Measurements from ENCODE around the gene CWC25. TPM values are rescaled to one million over a fixed set of nuclear protein-coding genes. Genes with fewer than 3 reads are reported as not detected.

The CWC25 gene
- total and polyA plus RNA-seq, 2 of the 13 experiments (the other 11 are each of a cell fraction or from before 2014, with no cell fraction given), result 15.6 to 22.7 TPM

GRCh38 chr17:38872671-38873385 is 47.7 kb upstream of the CWC25 start (continued):
- peak; percentile 67; the same call in 1 of the 2 replicates for TF ChIP-seq ZNF574 (CRISPR knock-in tag; IDR thresholded peaks at IDR 0.05)
- TF ChIP-seq NCOA5 (CRISPR knock-in tag; IDR thresholded peaks at IDR 0.05), result no peak
- TF ChIP-seq ZNF841 (CRISPR knock-in tag; IDR thresholded peaks at IDR 0.05; ENCODE audit: borderline replicate concordance), result no peak
- TF ChIP-seq KDM6A (CRISPR knock-in tag; IDR thresholded peaks at IDR 0.05; ENCODE audit: low read depth), result peak; percentile 58; the same call in 1 of the 2 replicates
- TF ChIP-seq, protein P1, sequence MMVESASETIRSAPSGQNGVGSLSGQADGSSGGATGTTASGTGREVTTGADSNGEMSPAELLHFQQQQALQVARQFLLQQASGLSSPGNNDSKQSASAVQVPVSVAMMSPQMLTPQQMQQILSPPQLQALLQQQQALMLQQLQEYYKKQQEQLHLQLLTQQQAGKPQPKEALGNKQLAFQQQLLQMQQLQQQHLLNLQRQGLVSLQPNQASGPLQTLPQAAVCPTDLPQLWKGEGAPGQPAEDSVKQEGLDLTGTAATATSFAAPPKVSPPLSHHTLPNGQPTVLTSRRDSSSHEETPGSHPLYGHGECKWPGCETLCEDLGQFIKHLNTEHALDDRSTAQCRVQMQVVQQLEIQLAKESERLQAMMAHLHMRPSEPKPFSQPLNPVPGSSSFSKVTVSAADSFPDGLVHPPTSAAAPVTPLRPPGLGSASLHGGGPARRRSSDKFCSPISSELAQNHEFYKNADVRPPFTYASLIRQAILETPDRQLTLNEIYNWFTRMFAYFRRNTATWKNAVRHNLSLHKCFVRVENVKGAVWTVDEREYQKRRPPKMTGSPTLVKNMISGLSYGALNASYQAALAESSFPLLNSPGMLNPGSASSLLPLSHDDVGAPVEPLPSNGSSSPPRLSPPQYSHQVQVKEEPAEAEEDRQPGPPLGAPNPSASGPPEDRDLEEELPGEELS (CRISPR knock-in tag; IDR thresholded peaks at IDR 0.05), result peak; percentile 82
- no peak for TF ChIP-seq TBP (CRISPR knock-in tag; IDR thresholded peaks at IDR 0.05)
- no peak for TF ChIP-seq RAD51 (IDR thresholded peaks at IDR 0.05; ENCODE audit: borderline replicate concordance)
- 0 out of 2 replicates have a peak, but pooled peaks have one; percentile 29 for TF ChIP-seq CHD2 (IDR thresholded peaks at IDR 0.05; ENCODE audit: low read depth, low read length)
- TF ChIP-seq ZMYM3 (CRISPR knock-in tag; IDR thresholded peaks at IDR 0.05), result peak; percentile 87; the same call in 1 of the 2 replicates
- TF ChIP-seq, protein P2, sequence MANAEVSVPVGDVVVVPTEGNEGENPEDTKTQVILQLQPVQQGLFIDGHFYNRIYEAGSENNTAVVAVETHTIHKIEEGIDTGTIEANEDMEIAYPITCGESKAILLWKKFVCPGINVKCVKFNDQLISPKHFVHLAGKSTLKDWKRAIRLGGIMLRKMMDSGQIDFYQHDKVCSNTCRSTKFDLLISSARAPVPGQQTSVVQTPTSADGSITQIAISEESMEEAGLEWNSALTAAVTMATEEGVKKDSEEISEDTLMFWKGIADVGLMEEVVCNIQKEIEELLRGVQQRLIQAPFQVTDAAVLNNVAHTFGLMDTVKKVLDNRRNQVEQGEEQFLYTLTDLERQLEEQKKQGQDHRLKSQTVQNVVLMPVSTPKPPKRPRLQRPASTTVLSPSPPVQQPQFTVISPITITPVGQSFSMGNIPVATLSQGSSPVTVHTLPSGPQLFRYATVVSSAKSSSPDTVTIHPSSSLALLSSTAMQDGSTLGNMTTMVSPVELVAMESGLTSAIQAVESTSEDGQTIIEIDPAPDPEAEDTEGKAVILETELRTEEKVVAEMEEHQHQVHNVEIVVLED (CRISPR knock-in tag; IDR thresholded peaks at IDR 0.05; ENCODE audit: borderline replicate concordance), result peak; percentile 51; the same call in 1 of the 2 replicates
- peak; percentile 8; the same call in 1 of the 2 replicates for TF ChIP-seq NFYC (CRISPR knock-in tag; IDR thresholded peaks at IDR 0.05)
- no peak for TF ChIP-seq MED13 (CRISPR knock-in tag; IDR thresholded peaks at IDR 0.05)
- no peak for TF ChIP-seq POLR2AphosphoS2 (IDR thresholded peaks at IDR 0.05; ENCODE audit: low read depth, low read length)
- no peak for TF ChIP-seq ZNF468 (CRISPR knock-in tag; IDR thresholded peaks at IDR 0.05)
- peak; percentile 77; the same call in 1 of the 2 replicates for TF ChIP-seq PITX1 (CRISPR knock-in tag; IDR thresholded peaks at IDR 0.05)
- TF ChIP-seq, protein P3, sequence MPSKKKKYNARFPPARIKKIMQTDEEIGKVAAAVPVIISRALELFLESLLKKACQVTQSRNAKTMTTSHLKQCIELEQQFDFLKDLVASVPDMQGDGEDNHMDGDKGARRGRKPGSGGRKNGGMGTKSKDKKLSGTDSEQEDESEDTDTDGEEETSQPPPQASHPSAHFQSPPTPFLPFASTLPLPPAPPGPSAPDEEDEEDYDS (CRISPR knock-in tag; IDR thresholded peaks at IDR 0.05), result peak; percentile 51; the same call in 1 of the 2 replicates
- no peak; the same call in 1 of the 2 replicates for TF ChIP-seq MTA1 (CRISPR knock-in tag; IDR thresholded peaks at IDR 0.05; ENCODE audit: borderline replicate concordance)
- TF ChIP-seq, protein P4, sequence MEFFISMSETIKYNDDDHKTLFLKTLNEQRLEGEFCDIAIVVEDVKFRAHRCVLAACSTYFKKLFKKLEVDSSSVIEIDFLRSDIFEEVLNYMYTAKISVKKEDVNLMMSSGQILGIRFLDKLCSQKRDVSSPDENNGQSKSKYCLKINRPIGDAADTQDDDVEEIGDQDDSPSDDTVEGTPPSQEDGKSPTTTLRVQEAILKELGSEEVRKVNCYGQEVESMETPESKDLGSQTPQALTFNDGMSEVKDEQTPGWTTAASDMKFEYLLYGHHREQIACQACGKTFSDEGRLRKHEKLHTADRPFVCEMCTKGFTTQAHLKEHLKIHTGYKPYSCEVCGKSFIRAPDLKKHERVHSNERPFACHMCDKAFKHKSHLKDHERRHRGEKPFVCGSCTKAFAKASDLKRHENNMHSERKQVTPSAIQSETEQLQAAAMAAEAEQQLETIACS (CRISPR knock-in tag; IDR thresholded peaks at IDR 0.05), result 0 out of 2 replicates have a peak, but pooled peaks have one; percentile 45
- peak; percentile 35; the same call in 1 of the 2 replicates for TF ChIP-seq ZNF160 (CRISPR knock-in tag; IDR thresholded peaks at IDR 0.05)
- TF ChIP-seq SALL1 (CRISPR knock-in tag; IDR thresholded peaks at IDR 0.05), result peak; percentile 88
- peak; percentile 78 for TF ChIP-seq FOXA3 (CRISPR knock-in tag; IDR thresholded peaks at IDR 0.05)

Measured in HepG2 (cell line).